ENCODE measurements around the gene CDK14.

The CDK14 gene

GRCh38 chr7:91182819-91183764 is 587.0 kb downstream of the CDK14 start:
- no peaks in the 10 kb centered on the region for H3K4me1 Mint-ChIP-seq (ENCODE audit: low read depth)
- no peaks in the 10 kb centered on the region for H3K27me3 Mint-ChIP-seq (ENCODE audit: low read depth)
- no peak for DNase-seq (ENCODE audit: low spot score)
- H3K36me3 Mint-ChIP-seq (ENCODE audit: low read depth), result no peaks in the 10 kb centered on the region
- H3K4me3 Mint-ChIP-seq, result no peak overlapping the region
- H3K9me3 Mint-ChIP-seq, result no peaks in the 10 kb centered on the region
- no peak overlapping the region for H3K27ac Mint-ChIP-seq

GRCh38 chr7:91185771-91186170 is 589.6 kb downstream of the CDK14 start:
- Mint-ChIP-seq H3K27ac (no peak overlapping the region), H3K4me3 (no peak overlapping the region), H3K4me1 (ENCODE audit: low read depth) (no peaks in the 10 kb centered on the region), H3K9me3 (no peaks in the 10 kb centered on the region), H3K36me3 (ENCODE audit: low read depth) (no peaks in the 10 kb centered on the region), H3K27me3 (ENCODE audit: low read depth) (no peaks in the 10 kb centered on the region)
- DNase-seq (ENCODE audit: low spot score), result no peak

- no peak overlapping the region for H3K27ac Mint-ChIP-seq
- no peak overlapping the region for H3K4me3 Mint-ChIP-seq
- H3K27me3 Mint-ChIP-seq (ENCODE audit: low read depth), result no peaks in the 10 kb centered on the region
- no peak for DNase-seq (ENCODE audit: low spot score)
- H3K4me1 Mint-ChIP-seq (ENCODE audit: low read depth), result no peaks in the 10 kb centered on the region
- H3K9me3 Mint-ChIP-seq, result no peaks in the 10 kb centered on the region
- H3K36me3 Mint-ChIP-seq (ENCODE audit: low read depth), result no peaks in the 10 kb centered on the region
Measured at GRCh38 chr7:91187061-91187460, 590.9 kb downstream of the CDK14 start.

- H3K4me3 Mint-ChIP-seq, result no peak overlapping the region
- no peak overlapping the region for H3K27ac Mint-ChIP-seq
- H3K27me3 Mint-ChIP-seq (ENCODE audit: low read depth), result no peaks in the 10 kb centered on the region
- no peaks in the 10 kb centered on the region for H3K4me1 Mint-ChIP-seq (ENCODE audit: low read depth)
- H3K36me3 Mint-ChIP-seq (ENCODE audit: low read depth), result no peaks in the 10 kb centered on the region
- H3K9me3 Mint-ChIP-seq, result no peaks in the 10 kb centered on the region
- no peak for DNase-seq (ENCODE audit: low spot score)
Measured at GRCh38 chr7:91191771-91192170, 595.6 kb downstream of the CDK14 start.

- no peaks in the 10 kb centered on the region for H3K36me3 Mint-ChIP-seq (ENCODE audit: low read depth)
- H3K4me3 Mint-ChIP-seq, result no peak overlapping the region
- no peaks in the 10 kb centered on the region for H3K4me1 Mint-ChIP-seq (ENCODE audit: low read depth)
- no peaks in the 10 kb centered on the region for H3K9me3 Mint-ChIP-seq
- H3K27me3 Mint-ChIP-seq (ENCODE audit: low read depth), result no peaks in the 10 kb centered on the region
- H3K27ac Mint-ChIP-seq, result no peak overlapping the region
- DNase-seq (ENCODE audit: low spot score), result no peak
Measured at GRCh38 chr7:91193141-91193540, 597.0 kb downstream of the CDK14 start.

- no peak for DNase-seq (ENCODE audit: low spot score)
- Mint-ChIP-seq H3K4me3 (no peak overlapping the region), H3K27me3 (ENCODE audit: low read depth) (no peaks in the 10 kb centered on the region), H3K36me3 (ENCODE audit: low read depth) (no peaks in the 10 kb centered on the region), H3K4me1 (ENCODE audit: low read depth) (no peaks in the 10 kb centered on the region), H3K9me3 (no peaks in the 10 kb centered on the region), H3K27ac (no peak overlapping the region)
Measured at GRCh38 chr7:91194841-91195240, 598.7 kb downstream of the CDK14 start.

GRCh38 chr7:91196058-91196457 is 599.9 kb downstream of the CDK14 start:
- Mint-ChIP-seq H3K4me1 (ENCODE audit: low read depth) (no peaks in the 10 kb centered on the region), H3K27ac (no peak overlapping the region), H3K9me3 (no peaks in the 10 kb centered on the region), H3K4me3 (no peak overlapping the region), H3K36me3 (ENCODE audit: low read depth) (no peaks in the 10 kb centered on the region), H3K27me3 (ENCODE audit: low read depth) (no peaks in the 10 kb centered on the region)
- no peak for DNase-seq (ENCODE audit: low spot score)

GRCh38 chr7:91198371-91198770 is 602.2 kb downstream of the CDK14 start:
- Mint-ChIP-seq H3K9me3 (no peaks in the 10 kb centered on the region), H3K27me3 (ENCODE audit: low read depth) (no peaks in the 10 kb centered on the region), H3K4me1 (ENCODE audit: low read depth) (no peaks in the 10 kb centered on the region), H3K4me3 (no peak overlapping the region), H3K27ac (no peak overlapping the region), H3K36me3 (ENCODE audit: low read depth) (no peaks in the 10 kb centered on the region)
- DNase-seq (ENCODE audit: low spot score), result no peak

GRCh38 chr7:91199601-91200000 is 603.5 kb downstream of the CDK14 start:
- Mint-ChIP-seq H3K4me3 (no peak overlapping the region), H3K36me3 (ENCODE audit: low read depth) (no peaks in the 10 kb centered on the region), H3K27ac (no peak overlapping the region), H3K4me1 (ENCODE audit: low read depth) (no peaks in the 10 kb centered on the region), H3K27me3 (ENCODE audit: low read depth) (no peaks in the 10 kb centered on the region), H3K9me3 (no peaks in the 10 kb centered on the region)
- no peak for DNase-seq (ENCODE audit: low spot score)

GRCh38 chr7:91201442-91202113 is 605.5 kb downstream of the CDK14 start:
- no peak for DNase-seq (ENCODE audit: low spot score)
- Mint-ChIP-seq H3K9me3 (no peaks in the 10 kb centered on the region), H3K27ac (no peak overlapping the region), H3K4me1 (ENCODE audit: low read depth) (no peaks in the 10 kb centered on the region), H3K27me3 (ENCODE audit: low read depth) (no peaks in the 10 kb centered on the region), H3K4me3 (no peak overlapping the region), H3K36me3 (ENCODE audit: low read depth) (no peaks in the 10 kb centered on the region)

GRCh38 chr7:91206361-91206960 is 610.3 kb downstream of the CDK14 start:
- H3K4me3 Mint-ChIP-seq, result no peak overlapping the region
- no peaks in the 10 kb centered on the region for H3K9me3 Mint-ChIP-seq
- no peaks in the 10 kb centered on the region for H3K36me3 Mint-ChIP-seq (ENCODE audit: low read depth)
- no peak overlapping the region for H3K27ac Mint-ChIP-seq
- no peak for DNase-seq (ENCODE audit: low spot score)
- no peaks in the 10 kb centered on the region for H3K4me1 Mint-ChIP-seq (ENCODE audit: low read depth)
- H3K27me3 Mint-ChIP-seq (ENCODE audit: low read depth), result no peaks in the 10 kb centered on the region

- Mint-ChIP-seq H3K4me1 (ENCODE audit: low read depth) (no peaks in the 10 kb centered on the region), H3K27ac (no peak overlapping the region), H3K9me3 (no peaks in the 10 kb centered on the region), H3K36me3 (ENCODE audit: low read depth) (no peaks in the 10 kb centered on the region), H3K27me3 (ENCODE audit: low read depth) (no peaks in the 10 kb centered on the region), H3K4me3 (no peak overlapping the region)
- DNase-seq (ENCODE audit: low spot score), result no peak
Measured at GRCh38 chr7:91212582-91212981, 616.5 kb downstream of the CDK14 start.

GRCh38 chr7:91226411-91226810 is 630.3 kb downstream of the CDK14 start:
- Mint-ChIP-seq H3K36me3 (ENCODE audit: low read depth) (no peaks in the 10 kb centered on the region), H3K9me3 (no peaks in the 10 kb centered on the region), H3K4me3 (no peak overlapping the region), H3K27ac (no peak overlapping the region), H3K4me1 (ENCODE audit: low read depth) (no peaks in the 10 kb centered on the region), H3K27me3 (ENCODE audit: low read depth) (no peaks in the 10 kb centered on the region)
- DNase-seq (ENCODE audit: low spot score), result no peak

GRCh38 chr7:91228327-91228726 is 632.2 kb downstream of the CDK14 start:
- no peak overlapping the region for H3K4me3 Mint-ChIP-seq
- no peak for DNase-seq (ENCODE audit: low spot score)
- H3K36me3 Mint-ChIP-seq (ENCODE audit: low read depth), result no peaks in the 10 kb centered on the region
- H3K9me3 Mint-ChIP-seq, result no peaks in the 10 kb centered on the region
- H3K4me1 Mint-ChIP-seq (ENCODE audit: low read depth), result no peaks in the 10 kb centered on the region
- no peak overlapping the region for H3K27ac Mint-ChIP-seq
- no peaks in the 10 kb centered on the region for H3K27me3 Mint-ChIP-seq (ENCODE audit: low read depth)
